ENCODE data around the gene GALE. TPM values are rescaled to one million over a fixed set of nuclear protein-coding genes. Genes with fewer than 3 reads are reported as not detected.
A peak's percentile ranks its signal among the peaks of the same experiment; 100 is the strongest.

GALE gene
- total and polyA plus RNA-seq, 2 of the 13 experiments (the other 11 are each of a cell fraction or from before 2014, with no cell fraction given): 85.2 to 88.4 TPM

- TF ChIP-seq ZNF142 (CRISPR knock-in tag; IDR thresholded peaks at IDR 0.05) (peak; percentile 19; the same call in 1 of the 2 replicates), GATA4 (IDR thresholded peaks at IDR 0.05; ENCODE audit: borderline replicate concordance, low read depth) (no peak), RBM22 (optimal IDR thresholded peaks at IDR 0.05; ENCODE audit: low read length) (no peak), ELF3 (CRISPR knock-in tag; IDR thresholded peaks at IDR 0.05) (peak; percentile 94), NR0B2 (CRISPR knock-in tag; IDR thresholded peaks at IDR 0.05) (no peak), ARHGAP35 (CRISPR knock-in tag; IDR thresholded peaks at IDR 0.05; ENCODE audit: borderline replicate concordance) (0 out of 2 replicates have a peak, but pooled peaks have one; percentile 31), ZNF878 (CRISPR knock-in tag; IDR thresholded peaks at IDR 0.05) (peak; percentile 62; the same call in 1 of the 2 replicates), RELA (CRISPR knock-in tag; IDR thresholded peaks at IDR 0.05) (no peak), MIER3 (CRISPR knock-in tag; IDR thresholded peaks at IDR 0.05; ENCODE audit: borderline replicate concordance) (no peak), EHMT2 (IDR thresholded peaks at IDR 0.05; ENCODE audit: borderline replicate concordance, low read depth, low read length) (no peak), HMGA1 (CRISPR knock-in tag; conservative IDR thresholded peaks at IDR 0.05) (no peak), ZSCAN31 (CRISPR knock-in tag; IDR thresholded peaks at IDR 0.05; ENCODE audit: low read depth) (peak; percentile 28; the same call in 1 of the 2 replicates)
- TF ChIP-seq, protein P1, sequence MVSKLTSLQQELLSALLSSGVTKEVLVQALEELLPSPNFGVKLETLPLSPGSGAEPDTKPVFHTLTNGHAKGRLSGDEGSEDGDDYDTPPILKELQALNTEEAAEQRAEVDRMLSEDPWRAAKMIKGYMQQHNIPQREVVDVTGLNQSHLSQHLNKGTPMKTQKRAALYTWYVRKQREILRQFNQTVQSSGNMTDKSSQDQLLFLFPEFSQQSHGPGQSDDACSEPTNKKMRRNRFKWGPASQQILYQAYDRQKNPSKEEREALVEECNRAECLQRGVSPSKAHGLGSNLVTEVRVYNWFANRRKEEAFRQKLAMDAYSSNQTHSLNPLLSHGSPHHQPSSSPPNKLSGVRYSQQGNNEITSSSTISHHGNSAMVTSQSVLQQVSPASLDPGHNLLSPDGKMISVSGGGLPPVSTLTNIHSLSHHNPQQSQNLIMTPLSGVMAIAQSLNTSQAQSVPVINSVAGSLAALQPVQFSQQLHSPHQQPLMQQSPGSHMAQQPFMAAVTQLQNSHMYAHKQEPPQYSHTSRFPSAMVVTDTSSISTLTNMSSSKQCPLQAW (CRISPR knock-in tag; IDR thresholded peaks at IDR 0.05): no peak; the same call in 1 of the 2 replicates
- TF ChIP-seq, protein P2, sequence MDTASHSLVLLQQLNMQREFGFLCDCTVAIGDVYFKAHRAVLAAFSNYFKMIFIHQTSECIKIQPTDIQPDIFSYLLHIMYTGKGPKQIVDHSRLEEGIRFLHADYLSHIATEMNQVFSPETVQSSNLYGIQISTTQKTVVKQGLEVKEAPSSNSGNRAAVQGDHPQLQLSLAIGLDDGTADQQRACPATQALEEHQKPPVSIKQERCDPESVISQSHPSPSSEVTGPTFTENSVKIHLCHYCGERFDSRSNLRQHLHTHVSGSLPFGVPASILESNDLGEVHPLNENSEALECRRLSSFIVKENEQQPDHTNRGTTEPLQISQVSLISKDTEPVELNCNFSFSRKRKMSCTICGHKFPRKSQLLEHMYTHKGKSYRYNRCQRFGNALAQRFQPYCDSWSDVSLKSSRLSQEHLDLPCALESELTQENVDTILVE (CRISPR knock-in tag; IDR thresholded peaks at IDR 0.05): peak; percentile 73
- TF ChIP-seq, protein P3, sequence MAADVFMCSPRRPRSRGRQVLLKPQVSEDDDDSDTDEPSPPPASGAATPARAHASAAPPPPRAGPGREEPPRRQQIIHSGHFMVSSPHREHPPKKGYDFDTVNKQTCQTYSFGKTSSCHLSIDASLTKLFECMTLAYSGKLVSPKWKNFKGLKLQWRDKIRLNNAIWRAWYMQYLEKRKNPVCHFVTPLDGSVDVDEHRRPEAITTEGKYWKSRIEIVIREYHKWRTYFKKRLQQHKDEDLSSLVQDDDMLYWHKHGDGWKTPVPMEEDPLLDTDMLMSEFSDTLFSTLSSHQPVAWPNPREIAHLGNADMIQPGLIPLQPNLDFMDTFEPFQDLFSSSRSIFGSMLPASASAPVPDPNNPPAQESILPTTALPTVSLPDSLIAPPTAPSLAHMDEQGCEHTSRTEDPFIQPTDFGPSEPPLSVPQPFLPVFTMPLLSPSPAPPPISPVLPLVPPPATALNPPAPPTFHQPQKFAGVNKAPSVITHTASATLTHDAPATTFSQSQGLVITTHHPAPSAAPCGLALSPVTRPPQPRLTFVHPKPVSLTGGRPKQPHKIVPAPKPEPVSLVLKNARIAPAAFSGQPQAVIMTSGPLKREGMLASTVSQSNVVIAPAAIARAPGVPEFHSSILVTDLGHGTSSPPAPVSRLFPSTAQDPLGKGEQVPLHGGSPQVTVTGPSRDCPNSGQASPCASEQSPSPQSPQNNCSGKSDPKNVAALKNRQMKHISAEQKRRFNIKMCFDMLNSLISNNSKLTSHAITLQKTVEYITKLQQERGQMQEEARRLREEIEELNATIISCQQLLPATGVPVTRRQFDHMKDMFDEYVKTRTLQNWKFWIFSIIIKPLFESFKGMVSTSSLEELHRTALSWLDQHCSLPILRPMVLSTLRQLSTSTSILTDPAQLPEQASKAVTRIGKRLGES (CRISPR knock-in tag; IDR thresholded peaks at IDR 0.05; ENCODE audit: borderline replicate concordance): no peak
Measured at GRCh38 chr1:23800400-23801337, at the start of gene GALE (continued).
